Thymus (tissue), 11 donors: ENCODE measurements around the gene FKBP5. TPM values are rescaled to one million over a fixed set of nuclear protein-coding genes. Genes with fewer than 3 reads are reported as not detected.

Source experiments
- DNase-seq, 9 donors: peaks; one replicate each; pipeline ENCODE4 v3.0.0-alpha.2; 2013; ENCODE audit warnings: low spot score in 9 of 9, low read depth in 6 of 9, missing footprints in 1 of 9
- H3K27ac ChIP-seq, 2 donors: one replicate each; pipeline ENCODE4 v1.5.1; 2013; ENCODE audit warnings: control low read depth in 1 of 2, low read depth in 1 of 2, low read length in 1 of 2, mild to moderate bottlenecking in 1 of 2, moderate library complexity in 1 of 2
- H3K27me3 ChIP-seq, 2 donors: one replicate each; pipeline ENCODE4 v1.5.1; 2013; ENCODE audit warnings: low read length in 1 of 2; ENCODE audit not compliant: control insufficient read depth in 2 of 2, insufficient read depth in 1 of 2
- H3K36me3 ChIP-seq, 2 donors: one replicate each; pipeline ENCODE4 v1.5.1; 2013; ENCODE audit warnings: low read length in 1 of 2, mild to moderate bottlenecking in 1 of 2, moderate library complexity in 1 of 2; ENCODE audit not compliant: control insufficient read depth in 2 of 2, insufficient read depth in 2 of 2
- H3K4me1 ChIP-seq, 2 donors: one replicate each; pipeline ENCODE4 v1.5.1; 2013; ENCODE audit warnings: low read length in 2 of 2; ENCODE audit not compliant: control insufficient read depth in 2 of 2, insufficient read depth in 2 of 2
- H3K4me3 ChIP-seq, 2 donors: one replicate each; pipeline ENCODE4 v1.5.1; 2013; ENCODE audit warnings: low read length in 2 of 2, control low read depth in 1 of 2, mild to moderate bottlenecking in 1 of 2
- H3K9me3 ChIP-seq, 2 donors: one replicate each; pipeline ENCODE4 v1.5.1; 2013; ENCODE audit warnings: low read length in 1 of 2, mild to moderate bottlenecking in 1 of 2; ENCODE audit not compliant: control insufficient read depth in 2 of 2, insufficient read depth in 1 of 2
- WGBS: extraction: QIAGEN DNeasy Blood & Tissue Kit; methylation state at CpG from one replicate; pipeline ENCODE4 v1.1.7; 2013; 5-methylcytosine and 5-hydroxymethylcytosine counted together
- polyA plus RNA-seq: library from polyadenylated mRNA; stranded (reverse); fragments of 200-250 nt; gene quantifications from one replicate; pipeline ENCODE4 v1.2.3, GENCODE V29; 2013
- total RNA-seq: library from RNA; stranded (reverse); fragments of 120-200 nt; gene quantifications from one replicate; pipeline ENCODE4 v1.2.4, GENCODE V29; 2013
- donor health status: healthy.

The FKBP5 gene
- total and polyA plus RNA-seq, 2 donors, result 34.2 to 338 TPM

GRCh38 chr6:35718911-35719381, 30.2 kb upstream of the FKBP5 start:
- peak overlapping the region; percentile 52 to 59 for H3K4me3 ChIP-seq
- peaks cover 0 to 4% of the 10 kb centered on the region in 2 donors for H3K9me3 ChIP-seq
- DNase-seq, result peak in 3 of 9 donors; percentile 62 to 83 (median 74)
- peaks cover 3 to 6% of the 10 kb centered on the region in 2 donors for H3K36me3 ChIP-seq
- H3K27ac ChIP-seq, result peak overlapping the region; percentile 85 to 97
- H3K4me1 ChIP-seq, result peaks cover 66 to 87% of the 10 kb centered on the region in 2 donors
- no peaks in the 10 kb centered on the region for H3K27me3 ChIP-seq
- WGBS, result 3% methylated on average over 2 of the region's 2 CpGs

GRCh38 chr6:35718375-35718736, 29.6 kb upstream of the FKBP5 start:
- peaks cover 0 to 8% of the 10 kb centered on the region in 2 donors for H3K9me3 ChIP-seq
- H3K4me3 ChIP-seq, result peak overlapping the region; percentile 52 to 59
- peaks cover 68 to 88% of the 10 kb centered on the region in 2 donors for H3K4me1 ChIP-seq
- WGBS, result 26% methylated on average over 4 of the region's 4 CpGs
- H3K27me3 ChIP-seq, result no peaks in the 10 kb centered on the region
- peak in 1 of 9 donors; percentile 60 for DNase-seq
- peaks cover 3 to 6% of the 10 kb centered on the region in 2 donors for H3K36me3 ChIP-seq
- peak overlapping the region; percentile 85 to 97 for H3K27ac ChIP-seq

GRCh38 chr6:35717449-35718374, 29.0 kb upstream of the FKBP5 start:
- H3K27me3 ChIP-seq, result no peaks in the 10 kb centered on the region
- H3K27ac ChIP-seq, result peak overlapping the region; percentile 85 to 97
- peaks cover 0 to 9% of the 10 kb centered on the region in 2 donors for H3K9me3 ChIP-seq
- peak overlapping the region; percentile 52 to 59 for H3K4me3 ChIP-seq
- WGBS, result 50% methylated on average over 19 of the region's 19 CpGs
- H3K36me3 ChIP-seq, result peaks cover 3 to 6% of the 10 kb centered on the region in 2 donors
- peak in 1 of 9 donors; percentile 31 for DNase-seq
- H3K4me1 ChIP-seq, result peaks cover 70 to 90% of the 10 kb centered on the region in 2 donors

GRCh38 chr6:35716798-35717197, 28.1 kb upstream of the FKBP5 start:
- peaks cover 0 to 12% of the 10 kb centered on the region in 2 donors for H3K9me3 ChIP-seq
- no peak for DNase-seq
- H3K4me1 ChIP-seq, result peaks cover 67 to 90% of the 10 kb centered on the region in 2 donors
- no peaks in the 10 kb centered on the region for H3K27me3 ChIP-seq
- H3K4me3 ChIP-seq, result no peak overlapping the region
- H3K36me3 ChIP-seq, result peaks cover 3 to 6% of the 10 kb centered on the region in 2 donors
- peak overlapping the region; percentile 72 to 97 for H3K27ac ChIP-seq
- 80% methylated on average over 2 of the region's 2 CpGs for WGBS

GRCh38 chr6:35713006-35713767, 24.5 kb upstream of the FKBP5 start:
- DNase-seq, result peak in 3 of 9 donors; percentile 56 to 85 (median 70)

GRCh38 chr6:35711731-35712130, 23.0 kb upstream of the FKBP5 start:
- Histone ChIP-seq H3K27me3 (no peaks in the 10 kb centered on the region), H3K36me3 (peaks cover 2 to 6% of the 10 kb centered on the region in 2 donors), H3K4me1 (peaks cover 38 to 47% of the 10 kb centered on the region in 2 donors), H3K9me3 (peaks cover 0 to 11% of the 10 kb centered on the region in 2 donors), H3K27ac (no peak overlapping the region), H3K4me3 (no peak overlapping the region)
- 97% methylated on average over 7 of the region's 7 CpGs for WGBS
- DNase-seq, result no peak

More at GRCh38 chr6:35713006-35713767, 24.5 kb upstream of the FKBP5 start:
- H3K36me3 ChIP-seq, result peaks cover 5 to 6% of the 10 kb centered on the region in 2 donors
- H3K9me3 ChIP-seq, result peaks cover 0 to 11% of the 10 kb centered on the region in 2 donors
- no peaks in the 10 kb centered on the region for H3K27me3 ChIP-seq
- peaks cover 53 to 62% of the 10 kb centered on the region in 2 donors for H3K4me1 ChIP-seq
- H3K4me3 ChIP-seq, result peak overlapping the region in 1 of 2 donors; percentile 24
- peak overlapping the region; percentile 85 to 93 for H3K27ac ChIP-seq
- 69% methylated on average over 7 of the region's 7 CpGs for whole genome bisulfite sequencing

GRCh38 chr6:35710241-35710847, 21.6 kb upstream of the FKBP5 start:
- H3K27me3 ChIP-seq, result no peaks in the 10 kb centered on the region
- H3K36me3 ChIP-seq, result peaks cover under 1 to 2% of the 10 kb centered on the region in 2 donors
- 82% methylated on average over 4 of the region's 4 CpGs for WGBS
- DNase-seq, result peak in 1 of 9 donors; percentile 50
- H3K4me3 ChIP-seq, result no peak overlapping the region
- peaks cover 0 to 11% of the 10 kb centered on the region in 2 donors for H3K9me3 ChIP-seq
- H3K4me1 ChIP-seq, result peaks cover 25 to 33% of the 10 kb centered on the region in 2 donors
- H3K27ac ChIP-seq, result peak overlapping the region; percentile 8 to 12

- Histone ChIP-seq H3K27me3 (no peaks in the 10 kb centered on the region), H3K9me3 (peaks cover under 1 to 8% of the 10 kb centered on the region in 2 donors), H3K4me3 (no peak overlapping the region), H3K27ac (no peak overlapping the region), H3K4me1 (peaks cover 21 to 26% of the 10 kb centered on the region in 2 donors), H3K36me3 (peaks cover 2 to 4% of the 10 kb centered on the region in 2 donors)
- DNase-seq, result no peak
These were observed 19.9 kb upstream of the FKBP5 start for GRCh38 chr6:35708585-35708984.
